ENCODE measurements around the gene ARIH2. TPM values are rescaled to one million over a fixed set of nuclear protein-coding genes. Genes with fewer than 3 reads are reported as not detected.

Gene ARIH2
- polyA plus RNA-seq, 3 donors = 24.7 to 49.6 (median 48.2) TPM

DNA sequence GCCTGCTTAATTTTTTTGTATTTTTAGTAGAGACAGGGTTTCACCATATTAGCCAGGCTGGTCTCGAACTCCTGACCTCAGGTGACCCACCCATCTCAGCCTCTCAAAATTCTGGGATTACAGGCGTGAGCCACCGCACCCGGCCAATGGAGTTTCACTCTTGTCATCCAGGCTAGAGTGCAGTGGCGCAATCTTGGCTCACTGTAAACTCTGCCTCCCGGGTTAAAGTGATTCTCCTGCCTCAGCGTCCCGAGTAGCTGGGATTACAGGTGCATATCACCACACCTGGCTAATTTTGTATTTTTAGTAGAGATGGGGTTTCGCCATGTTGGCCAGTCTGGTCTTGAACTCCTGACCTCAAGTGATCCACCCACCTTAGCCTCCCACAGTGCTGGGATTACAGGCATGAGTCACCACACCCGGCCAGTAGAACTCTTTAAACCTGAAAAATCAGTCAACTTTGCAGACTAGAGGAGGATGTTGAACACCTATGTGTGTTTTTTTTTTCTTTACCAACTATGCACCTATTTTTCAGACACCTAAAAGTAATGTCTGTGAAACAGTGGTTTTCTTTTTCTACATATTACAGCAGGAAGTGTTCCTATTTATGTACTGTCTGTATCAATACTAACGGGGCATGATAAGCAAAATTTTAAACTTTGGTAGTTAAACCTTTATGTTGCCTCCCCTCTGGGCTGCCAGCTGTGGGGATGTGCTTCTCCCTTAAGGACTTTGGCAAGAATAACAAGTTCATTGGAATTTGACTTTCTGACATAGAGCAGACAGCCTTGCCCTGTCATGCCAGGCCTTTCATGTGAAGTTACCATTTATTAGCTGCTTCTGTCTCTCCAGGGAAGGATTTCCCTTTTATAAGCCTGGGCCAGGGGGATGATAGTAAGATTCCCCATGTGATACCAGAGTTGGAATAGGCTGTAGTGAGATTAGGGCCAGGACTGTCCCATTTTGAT, 8.1 kb downstream of the ARIH2 start:
- WGBS, 3 donors = 80 to 86% (median 82%) methylated on average over 11 of the region's 11 CpGs
- H3K27ac ChIP-seq (ENCODE audit: low read depth, low read length) = no peak overlapping the region

DNA sequence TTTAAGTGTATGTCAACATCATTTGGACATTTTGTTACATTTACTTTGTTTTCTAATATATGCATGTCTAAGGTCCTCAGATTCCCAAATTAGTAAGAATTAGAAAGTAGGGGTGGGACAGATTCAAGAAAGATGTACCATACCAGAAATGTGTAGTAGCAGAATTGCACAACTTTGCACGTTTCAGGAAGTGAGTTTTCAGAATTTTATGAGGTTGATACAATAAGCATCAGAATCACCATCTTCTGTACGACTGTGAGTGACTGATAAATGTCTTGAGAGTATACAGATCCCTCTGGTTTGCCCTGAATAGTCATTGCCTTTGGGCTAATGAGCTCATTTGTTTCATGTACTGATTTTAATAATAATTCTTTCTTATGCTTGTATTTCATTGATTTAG, 9.3 kb downstream of the ARIH2 start:
- 39 to 54% (median 47%) methylated on average over 2 of the region's 2 CpGs for WGBS, 3 donors
- no peak overlapping the region for H3K27ac ChIP-seq (ENCODE audit: low read depth, low read length)

DNA sequence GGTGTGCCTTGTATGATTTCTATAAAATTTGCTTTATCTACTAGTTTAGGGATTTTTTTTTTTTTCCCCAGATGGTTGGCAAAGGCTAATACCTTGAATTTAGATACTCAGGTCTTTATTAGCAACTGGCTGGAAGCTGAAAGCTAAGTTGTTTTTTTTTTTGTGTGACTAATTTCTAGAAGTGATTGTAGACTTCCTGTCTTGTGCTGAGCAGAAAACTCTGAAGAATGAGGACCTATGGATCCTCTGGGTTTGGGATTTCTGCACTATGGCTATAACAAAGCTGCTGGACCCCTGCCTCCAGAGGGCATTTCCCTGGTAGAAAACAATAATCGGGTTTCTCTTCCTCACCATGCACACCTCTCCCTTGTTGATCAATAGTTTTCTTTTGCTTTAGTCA, 10.0 kb downstream of the ARIH2 start:
- no peak overlapping the region for H3K27ac ChIP-seq (ENCODE audit: low read depth, low read length)
- 71 to 79% (median 77%) methylated on average over 1 of the region's 1 CpG for WGBS, 3 donors

DNA sequence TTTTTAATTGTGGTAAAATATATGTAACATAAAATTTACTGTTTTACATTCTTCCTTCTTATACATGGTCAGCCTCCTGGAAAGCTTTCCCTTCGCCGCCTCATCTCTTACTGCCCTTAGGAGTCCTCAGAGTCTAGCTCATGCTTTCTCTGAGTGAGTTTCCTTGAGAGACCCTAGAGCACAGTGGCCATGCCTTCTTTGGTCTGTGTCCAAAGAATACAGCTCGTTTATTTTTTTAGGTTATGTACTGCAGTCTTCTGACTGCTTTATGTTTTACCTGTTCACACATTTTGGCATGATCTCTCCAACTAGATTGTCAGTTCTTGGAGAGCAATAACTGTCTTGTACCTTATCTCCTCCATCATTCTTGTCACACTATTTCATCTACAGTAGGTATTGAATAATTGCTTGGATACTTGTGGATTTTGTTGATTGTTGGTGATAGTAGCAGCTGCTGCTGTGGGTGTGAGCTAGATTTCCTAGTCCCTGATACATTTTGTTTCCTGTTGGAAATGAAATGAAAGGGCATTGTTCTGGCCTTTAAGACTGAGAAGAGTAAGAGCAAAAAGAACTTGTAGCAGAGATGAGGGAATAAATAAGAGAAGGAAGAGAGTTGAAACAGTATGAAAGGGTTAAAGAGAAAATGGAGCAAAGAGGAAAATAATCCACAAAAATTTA, 10.9 kb downstream of the ARIH2 start:
- WGBS, 3 donors = 60 to 68% (median 62%) methylated on average over 3 of the region's 3 CpGs
- H3K27ac ChIP-seq (ENCODE audit: low read depth, low read length) = no peak overlapping the region

DNA sequence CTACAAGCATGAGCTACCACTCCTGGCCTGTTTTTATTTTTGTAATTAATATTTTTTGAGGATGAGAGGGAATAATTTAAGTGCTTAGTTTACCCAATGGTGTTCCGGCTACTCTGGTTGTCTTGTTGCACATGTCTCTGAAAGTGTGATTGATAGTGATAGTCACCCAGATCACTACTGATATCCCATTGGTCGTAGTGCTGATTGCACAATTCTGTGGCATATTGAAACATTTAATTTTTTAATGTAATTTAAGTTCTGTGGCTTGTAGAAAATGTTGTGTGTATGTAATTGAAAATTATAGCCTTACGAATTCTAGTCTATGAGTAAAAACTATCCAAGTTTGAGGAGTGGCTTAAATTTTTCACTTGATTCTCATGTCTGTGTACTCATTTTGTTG, 11.9 kb downstream of the ARIH2 start:
- H3K27ac ChIP-seq (ENCODE audit: low read depth, low read length) = no peak overlapping the region
- WGBS, 3 donors = 68 to 79% (median 70%) methylated on average over 3 of the region's 3 CpGs

DNA sequence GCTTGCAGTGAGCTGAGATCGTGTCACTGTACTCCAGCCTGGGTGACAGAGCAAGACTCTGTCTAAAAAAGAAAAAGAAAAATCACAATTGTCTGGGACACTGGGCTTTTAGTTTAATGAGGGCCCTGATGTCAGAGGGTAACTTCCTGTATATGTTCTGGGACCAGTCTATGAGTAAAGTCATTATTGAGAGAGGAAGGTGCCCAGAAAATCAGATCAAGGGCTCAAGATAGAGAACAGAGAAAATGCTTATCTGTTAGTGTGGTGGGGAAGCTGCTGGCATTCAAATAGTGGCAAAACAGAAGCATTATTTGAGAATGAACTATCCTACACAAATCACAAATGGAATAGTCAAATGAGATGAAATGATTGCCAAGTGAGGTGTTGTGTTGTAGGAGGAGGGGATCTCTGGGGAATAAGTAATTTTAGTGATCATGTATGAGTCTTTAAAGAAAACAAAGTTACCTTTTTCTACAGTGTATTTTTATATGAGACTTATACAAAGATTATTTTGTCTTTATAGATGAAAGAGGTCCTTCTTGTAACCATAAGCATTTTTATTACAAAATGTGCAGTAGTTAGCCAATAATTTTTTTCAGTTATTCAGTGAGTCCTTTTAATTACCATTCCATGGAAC, 13.4 kb downstream of the ARIH2 start:
- no peak overlapping the region for H3K27ac ChIP-seq (ENCODE audit: low read depth, low read length)

DNA sequence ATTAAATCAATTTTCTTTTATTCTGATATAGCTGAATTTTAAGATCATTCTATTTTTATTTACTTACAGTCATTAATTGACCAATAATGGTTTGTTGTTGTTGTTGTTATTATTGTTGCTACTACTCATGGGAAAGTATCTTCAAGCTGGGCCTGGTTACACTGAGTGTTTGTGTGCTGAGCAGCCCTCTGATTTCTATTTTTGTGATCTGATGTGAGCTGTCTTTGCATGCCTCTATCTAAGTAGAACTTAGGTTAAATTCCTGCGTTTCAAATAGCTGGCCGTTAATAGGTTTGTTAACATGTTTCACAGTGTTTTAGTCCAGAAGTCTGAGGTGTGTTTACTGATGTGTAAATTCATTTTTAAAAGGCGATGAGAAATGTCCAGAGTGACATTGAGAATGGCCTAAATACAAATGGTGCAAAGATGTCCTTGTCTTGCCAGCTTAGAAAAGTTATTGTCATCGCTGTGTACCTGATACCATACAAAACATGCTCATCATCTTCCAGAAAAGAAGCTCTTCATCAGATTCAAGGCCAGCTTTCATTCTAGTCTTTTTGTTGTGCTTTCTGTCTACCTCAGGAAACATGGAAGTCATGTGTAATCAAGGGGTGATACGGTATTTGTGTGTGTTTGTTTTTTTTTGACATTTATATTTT, 15.8 kb downstream of the ARIH2 start:
- WGBS, 3 donors = 82 to 91% (median 90%) methylated on average over 5 of the region's 5 CpGs
- no peak overlapping the region for H3K27ac ChIP-seq (ENCODE audit: low read depth, low read length)

More for the DNA sequence above, 13.4 kb downstream of the ARIH2 start:
- 50 to 73% (median 50%) methylated on average over 1 of the region's 1 CpG for WGBS, 3 donors

DNA sequence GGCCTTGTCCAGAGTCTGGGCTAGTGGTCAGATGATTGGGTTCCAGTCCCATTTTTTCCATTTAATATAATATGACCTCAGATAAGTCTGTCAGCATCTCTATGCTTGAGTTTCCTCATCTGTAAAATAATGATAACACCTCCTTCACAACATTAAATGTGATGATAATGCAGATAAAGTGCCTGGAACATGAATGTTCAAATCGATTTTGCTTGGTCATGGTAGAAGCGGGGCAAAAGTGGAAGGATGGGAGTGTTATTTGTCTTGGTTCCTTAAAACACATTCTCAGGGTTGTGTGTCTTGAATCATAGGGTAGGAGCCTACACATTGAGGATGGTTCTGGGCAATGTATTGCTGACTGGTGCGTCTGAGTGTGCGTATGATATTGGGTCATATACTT, 16.9 kb downstream of the ARIH2 start:
- WGBS, 3 donors = 81 to 91% (median 86%) methylated on average over 4 of the region's 4 CpGs
- H3K27ac ChIP-seq (ENCODE audit: low read depth, low read length) = no peak overlapping the region

DNA sequence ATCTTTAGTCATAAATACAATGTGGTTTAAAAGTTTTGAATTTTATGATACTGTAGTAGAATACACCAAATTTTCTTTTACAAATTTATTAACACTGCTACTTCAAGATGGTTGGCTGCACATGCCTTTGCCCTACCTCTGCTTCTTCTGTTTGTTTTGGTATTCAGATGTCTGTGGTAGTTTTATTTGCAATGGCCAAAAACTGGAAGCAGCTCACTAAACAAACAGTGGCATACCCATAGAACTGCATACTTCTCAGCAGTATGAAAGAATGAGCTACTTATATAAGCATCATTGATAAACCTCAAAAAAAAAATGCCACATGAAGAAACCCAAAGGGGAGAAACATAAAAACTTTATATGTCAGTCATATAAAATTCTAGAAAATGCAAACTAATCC, 19.5 kb downstream of the ARIH2 start:
- H3K27ac ChIP-seq (ENCODE audit: low read depth, low read length) = no peak overlapping the region

DNA sequence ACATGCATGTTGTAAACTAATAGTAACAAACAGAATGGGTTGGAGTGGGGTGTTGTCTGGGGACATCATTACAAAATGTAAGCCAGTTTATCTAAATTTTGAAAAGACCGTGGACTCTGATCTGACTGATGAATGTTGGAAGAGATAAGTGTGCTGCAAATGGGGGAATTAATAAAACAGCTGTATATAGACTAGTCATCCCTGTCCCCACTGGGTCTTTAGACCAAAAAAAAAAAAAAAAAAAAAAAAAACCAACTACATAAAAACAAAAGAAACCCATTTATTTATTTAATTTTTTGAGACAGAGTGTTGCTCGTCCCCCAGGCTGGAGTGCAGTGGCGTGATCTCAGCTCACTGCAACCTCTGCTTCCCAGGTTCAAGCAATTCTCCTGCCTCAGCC, 20.0 kb downstream of the ARIH2 start:
- WGBS, 3 donors = 93 to 98% (median 93%) methylated on average over 3 of the region's 3 CpGs
- no peak overlapping the region for H3K27ac ChIP-seq (ENCODE audit: low read depth, low read length)

DNA sequence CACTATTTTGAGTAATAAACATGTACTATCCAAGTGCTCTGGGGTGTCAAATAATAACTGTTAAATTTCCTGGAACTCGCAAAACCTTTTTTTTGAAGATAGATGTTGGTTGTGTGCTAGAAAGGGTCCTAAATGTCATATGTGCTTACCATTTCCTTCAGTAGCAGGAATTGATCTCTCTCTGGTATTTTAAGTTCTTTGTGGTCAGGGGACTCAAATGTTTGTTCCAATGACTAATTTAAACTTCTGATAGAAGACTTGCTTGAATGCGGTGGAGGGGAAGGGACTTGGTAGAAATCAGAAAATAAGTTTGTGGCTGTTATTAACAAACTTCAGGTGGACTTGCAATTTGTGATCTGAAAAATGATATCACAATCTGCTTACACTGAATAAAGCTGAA, 26.8 kb downstream of the ARIH2 start:
- 87 to 92% (median 89%) methylated on average over 2 of the region's 2 CpGs for WGBS, 3 donors
- H3K27ac ChIP-seq (ENCODE audit: low read depth, low read length) = no peak overlapping the region

DNA sequence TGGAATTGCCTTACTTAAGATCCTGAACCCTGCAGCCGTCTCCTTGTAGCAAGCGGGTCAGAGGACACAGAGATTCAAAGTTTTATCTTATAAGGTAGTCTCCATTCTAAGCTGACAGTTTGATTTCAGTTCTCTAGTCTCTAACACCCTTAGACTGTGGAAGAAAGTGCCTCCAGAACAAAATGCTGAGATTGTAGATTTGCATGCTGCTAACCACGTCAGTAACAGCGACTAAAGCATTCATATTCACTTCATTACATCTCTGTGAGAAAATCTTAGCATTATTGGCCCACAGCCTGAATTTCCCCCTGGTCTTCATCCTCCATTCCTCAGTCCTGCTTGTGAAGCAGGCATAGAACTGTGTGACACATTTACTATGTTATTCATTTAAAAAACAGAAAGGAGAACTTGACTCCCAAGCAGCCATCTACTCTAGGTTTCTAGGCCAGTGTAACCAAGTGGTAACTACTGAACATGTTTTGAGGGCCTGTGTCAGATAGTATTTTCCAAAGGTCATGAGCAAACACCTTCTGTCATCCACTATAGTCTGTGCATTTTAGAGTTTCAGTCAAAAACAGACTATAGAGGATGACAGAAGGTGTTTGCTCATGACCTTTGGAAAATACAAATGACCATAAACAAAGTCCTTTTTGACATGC, 27.4 kb downstream of the ARIH2 start:
- WGBS, 3 donors = 86 to 90% (median 86%) methylated on average over 4 of the region's 4 CpGs
- no peak overlapping the region for H3K27ac ChIP-seq (ENCODE audit: low read depth, low read length)

DNA sequence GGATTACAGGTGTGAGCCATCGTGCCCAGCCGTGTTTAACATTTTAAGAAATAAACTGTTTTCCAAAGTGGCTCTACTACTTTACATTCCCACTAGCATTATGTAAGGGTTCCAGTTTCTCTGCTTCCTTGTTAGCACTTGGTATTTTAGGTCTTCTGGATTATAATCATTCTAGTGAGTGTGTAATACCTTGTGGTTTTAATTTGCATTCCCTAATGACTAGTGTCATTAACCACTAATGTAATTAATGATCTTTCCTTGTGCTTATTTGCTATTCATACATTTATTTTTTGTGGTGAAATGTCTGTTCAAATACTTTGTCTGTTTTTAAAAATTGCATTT, 30.7 kb downstream of the ARIH2 start:
- no peak overlapping the region for H3K27ac ChIP-seq (ENCODE audit: low read depth, low read length)
- 34 to 82% (median 76%) methylated on average over 2 of the region's 2 CpGs for WGBS, 3 donors

DNA sequence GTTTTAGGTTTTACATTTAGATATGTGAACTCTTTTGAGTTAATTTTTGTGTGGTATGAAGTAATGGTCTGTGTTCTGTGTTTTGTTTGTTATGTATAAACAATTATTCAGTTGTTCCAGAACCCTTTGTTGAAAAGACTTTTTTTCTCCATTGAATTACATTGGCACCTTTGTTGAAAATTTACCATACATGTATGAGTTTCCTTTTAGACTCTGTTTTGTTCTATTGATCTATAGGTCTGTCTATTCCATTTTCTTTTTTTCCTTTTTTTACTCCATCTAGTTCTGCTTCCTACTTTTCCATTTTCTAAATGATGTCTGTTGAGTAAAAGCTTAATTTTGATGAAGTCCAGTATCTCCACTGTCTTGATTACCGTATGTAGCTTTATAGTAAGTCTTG, 31.4 kb downstream of the ARIH2 start:
- H3K27ac ChIP-seq (ENCODE audit: low read depth, low read length) = no peak overlapping the region
- 83 to 86% (median 85%) methylated on average over 1 of the region's 1 CpG for WGBS, 3 donors

DNA sequence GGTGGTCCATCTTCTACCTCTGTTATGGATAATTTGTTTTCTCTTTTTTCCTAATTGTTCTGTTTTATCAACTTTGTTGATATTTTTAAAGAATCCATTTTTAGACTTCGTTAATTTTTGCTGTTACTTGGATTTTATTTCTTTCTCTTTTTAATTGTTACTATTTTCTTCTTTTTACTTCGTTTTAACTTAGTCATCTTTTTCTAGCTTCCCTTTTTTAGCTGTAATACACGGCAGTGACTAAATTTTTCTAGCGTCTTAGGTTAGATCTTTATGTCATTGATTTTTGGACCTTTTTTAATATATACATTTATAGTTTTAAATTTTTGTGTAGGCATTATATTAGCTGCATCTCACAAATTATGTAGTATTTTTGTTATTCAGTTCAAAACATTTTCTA, 33.1 kb downstream of the ARIH2 start:
- H3K27ac ChIP-seq (ENCODE audit: low read depth, low read length) = no peak overlapping the region
- 68 to 91% (median 68%) methylated on average over 4 of the region's 4 CpGs for WGBS, 3 donors

DNA sequence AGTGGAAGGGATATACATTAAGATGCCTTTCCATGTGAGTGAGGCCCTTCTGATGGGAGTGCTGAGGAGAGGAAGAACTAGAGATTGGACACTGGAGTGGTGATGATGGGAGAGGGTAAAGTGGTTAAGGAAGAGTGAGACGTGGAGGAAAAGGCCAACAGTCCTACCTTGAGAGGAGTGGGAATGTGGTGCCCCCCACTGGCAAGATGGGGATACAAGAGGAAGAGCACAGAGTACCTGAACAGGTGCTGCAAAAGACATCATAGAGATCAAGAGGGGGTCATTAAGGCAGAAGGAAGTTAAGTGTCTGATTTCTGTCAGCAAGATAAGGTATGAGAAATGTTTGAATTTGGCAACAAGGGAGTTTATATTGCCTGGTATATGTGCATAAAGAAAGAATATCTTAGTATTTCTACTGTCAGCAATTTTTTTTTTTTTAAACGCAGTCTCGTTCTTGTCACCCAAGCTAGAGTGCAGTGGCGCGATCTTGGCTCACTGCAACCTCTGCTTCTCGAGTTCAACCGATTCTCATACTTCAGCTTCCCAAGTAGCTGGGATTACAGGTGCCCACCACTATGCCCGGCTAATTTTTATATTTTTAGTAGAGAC, 34.0 kb downstream of the ARIH2 start:
- no peak overlapping the region for H3K27ac ChIP-seq (ENCODE audit: low read depth, low read length)
- WGBS, 3 donors = 84 to 88% (median 86%) methylated on average over 8 of the region's 8 CpGs

DNA sequence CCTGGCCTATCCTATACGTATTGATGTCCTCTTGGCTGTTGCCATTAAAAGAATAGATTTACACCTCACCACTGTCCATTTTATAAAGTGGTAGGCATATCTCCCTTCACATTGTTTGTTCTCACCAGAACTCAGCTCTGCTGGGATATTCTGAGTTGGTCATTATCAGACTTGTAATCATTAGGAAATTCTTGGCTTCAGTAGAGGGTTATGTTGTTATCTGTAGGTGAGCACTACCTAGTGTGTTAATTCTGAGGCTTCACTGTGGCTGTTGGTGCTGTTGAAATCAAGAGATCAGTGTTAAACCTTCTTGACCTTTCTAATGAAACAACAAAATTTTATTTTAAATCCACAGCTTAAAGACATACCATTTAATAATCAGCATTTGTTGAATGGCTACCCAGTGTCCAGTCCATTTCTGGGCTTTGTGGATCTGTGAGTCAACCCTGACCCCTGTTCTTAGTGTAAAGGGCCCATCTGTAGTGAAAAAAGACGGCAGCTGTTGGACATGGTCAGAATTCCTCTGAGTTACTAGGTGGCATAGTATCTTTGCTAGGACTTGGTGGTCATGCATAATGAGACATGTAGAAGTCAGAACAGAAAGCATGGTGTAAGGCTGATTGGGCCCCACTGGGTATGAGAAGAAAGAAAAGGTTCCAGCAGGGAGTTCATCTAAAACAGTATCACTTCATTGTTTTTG, 38.5 kb downstream of the ARIH2 start:
- no peak overlapping the region for H3K27ac ChIP-seq (ENCODE audit: low read depth, low read length)
- 89 to 95% (median 94%) methylated on average over 2 of the region's 2 CpGs for WGBS, 3 donors

All from adipose tissue (tissue), 3 donors.